NB4 (cell line): Measurements from ENCODE around the gene RFFL.
A peak's percentile ranks its signal among the peaks of the same experiment; 100 is the strongest.

Experiments
- DNase-seq: peaks from one replicate; pipeline ENCODE4 v3.0.0; 2010; ENCODE audit warnings: low read depth
- H3K4me3 ChIP-seq: one replicate; pipeline ENCODE4 v1.5.1; 2011; ENCODE audit warnings: mild to moderate bottlenecking, low read depth, low read length, moderate library complexity
- CTCF ChIP-seq: IDR thresholded peaks from one replicate; pipeline ENCODE4 v1.5.1; 2012; ENCODE audit warnings: low read depth, low read length
- MAX ChIP-seq: IDR thresholded peaks from 2 replicates; pipeline ENCODE4 v1.6.1; 2011; ENCODE audit warnings: low read depth, low read length
- MYC ChIP-seq: IDR thresholded peaks from 2 replicates; pipeline ENCODE4 v1.6.1; 2011; ENCODE audit warnings: low read depth, low read length
- POLR2A ChIP-seq: IDR thresholded peaks from 2 replicates; pipeline ENCODE4 v1.6.1; 2011; ENCODE audit warnings: mild to moderate bottlenecking; ENCODE audit not compliant: insufficient read length; ENCODE audit errors: extremely low read depth

Gene RFFL

GRCh38 chr17:34979153-34979552, 84.4 kb downstream of the RFFL start:
- TF ChIP-seq CTCF (no peak), POLR2A (no peak), MAX (no peak), MYC (no peak)
- H3K4me3 ChIP-seq: peak overlapping the region; percentile 80
- DNase-seq: no peak

DNA sequence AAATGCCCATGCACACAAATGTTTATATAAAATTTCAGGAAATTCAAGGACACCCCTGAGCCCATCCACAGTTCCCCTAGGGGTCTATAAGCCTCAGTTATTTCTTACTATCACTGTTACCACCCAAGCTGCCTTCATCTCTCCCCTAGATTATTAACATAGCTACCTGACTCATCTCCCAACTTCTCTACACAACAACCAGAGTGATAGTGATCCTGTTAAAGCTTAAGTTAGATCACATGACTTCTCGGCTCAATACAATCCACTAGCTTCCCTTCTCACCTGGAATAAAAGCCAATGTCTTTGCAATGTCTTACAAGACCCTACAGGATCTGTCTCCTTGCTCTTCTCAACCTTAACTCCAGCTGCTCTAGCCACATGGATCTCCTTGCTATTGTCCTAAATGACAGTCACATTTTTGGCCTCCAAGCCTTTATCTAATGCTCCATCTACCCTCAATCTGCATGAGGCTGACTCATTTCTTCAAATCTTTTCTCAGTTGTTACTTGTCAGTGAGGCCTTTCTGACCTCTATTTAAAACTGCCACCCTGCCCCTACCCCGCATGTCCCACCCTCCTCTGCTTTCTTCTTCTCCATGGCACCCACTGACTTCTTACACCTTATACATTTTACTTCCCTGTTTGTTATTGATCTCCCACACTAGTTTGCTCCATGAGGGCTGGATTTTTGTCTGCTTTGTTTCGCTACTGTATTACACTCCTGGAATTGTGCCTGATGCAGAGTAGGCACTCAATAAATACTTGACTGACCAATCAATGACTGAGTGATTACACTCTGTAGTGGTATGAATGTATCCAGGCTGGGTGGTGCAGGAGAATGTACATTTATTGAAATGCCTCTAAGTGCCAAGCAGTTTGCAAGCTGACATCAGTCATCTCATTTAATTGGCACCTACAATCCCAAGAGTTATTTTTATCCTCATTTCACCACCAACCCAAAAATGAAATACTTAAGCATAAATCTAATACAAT, 88.4 kb downstream of the RFFL start:
- TF ChIP-seq POLR2A: no peak
- peak; percentile 17; the same call in 1 of the 2 replicates for TF ChIP-seq MYC
- H3K4me3 ChIP-seq: no peak overlapping the region
- peak; percentile 61 for DNase-seq

- no peak overlapping the region for H3K4me3 ChIP-seq
- peak; percentile 84 for DNase-seq
- TF ChIP-seq CTCF (no peak), MAX (no peak), MYC (no peak), POLR2A (no peak)
Measured at GRCh38 chr17:34974179-34974578, 89.3 kb downstream of the RFFL start.

- H3K4me3 ChIP-seq: peak within 1 kb of the TSS; percentile 94
- peak; percentile 83 for TF ChIP-seq POLR2A
- peak; percentile 79 for TF ChIP-seq MYC
- peak; percentile 70; the same call in 1 of the 2 replicates for TF ChIP-seq MAX
- TF ChIP-seq CTCF: no peak
- peak; percentile 98 for DNase-seq
Measured at GRCh38 chr17:34961093-34961911, 102.2 kb downstream of the RFFL start, which contains the start of the genes CCT6B and ZNF830. Gene CCT6B (minus strand): TSS chr17:34961460. CDS start chr17:34961393, 67 bp downstream. Gene ZNF830 (plus strand): TSS chr17:34961540. CDS start chr17:34961567, 27 bp downstream.

GRCh38 chr17:34958438-34958837, 105.1 kb downstream of the RFFL start:
- no peak overlapping the region for H3K4me3 ChIP-seq
- TF ChIP-seq POLR2A (no peak), MYC (no peak), CTCF (no peak), MAX (no peak)
- DNase-seq: no peak
